Measurements from ENCODE around the gene ALPK1.

- TF ChIP-seq RAD21 (conservative IDR thresholded peaks at IDR 0.05), result no peak
- TF ChIP-seq CTCF (IDR thresholded peaks at IDR 0.05; ENCODE audit: poor library complexity, severe bottlenecking), result no peak
- no peak for TF ChIP-seq POLR2AphosphoS5 (IDR thresholded peaks at IDR 0.05)
- no peak for TF ChIP-seq EP300 (conservative IDR thresholded peaks at IDR 0.05; ENCODE audit: poor library complexity, severe bottlenecking)
- TF ChIP-seq SMC3 (conservative IDR thresholded peaks at IDR 0.05; ENCODE audit: poor library complexity), result no peak
- no peak for TF ChIP-seq MXI1 (conservative IDR thresholded peaks at IDR 0.05; ENCODE audit: poor library complexity, severe bottlenecking)
These were observed 21.3 kb downstream of the ALPK1 start for GRCh38 chr4:112318239-112319142.

Data from neural cell (in vitro differentiated cells).